Skeletal muscle satellite cell (primary cell): ENCODE measurements around the gene UBQLN4.

ENCODE experiments used
- H3K27me3 ChIP-seq: 2 replicates; pipeline ENCODE4 v1.7.0; 2013; ENCODE audit warnings: low read length; ENCODE audit not compliant: control insufficient read depth, insufficient read depth
- H3K36me3 ChIP-seq: 2 replicates; pipeline ENCODE4 v1.7.0; 2013; ENCODE audit warnings: mild to moderate bottlenecking, control low read depth, low read length; ENCODE audit not compliant: insufficient read depth
- H3K4me1 ChIP-seq: 2 replicates; pipeline ENCODE4 v1.7.0; 2013; ENCODE audit warnings: low read length; ENCODE audit not compliant: control insufficient read depth, insufficient read depth
- H3K4me2 ChIP-seq: 2 replicates; pipeline ENCODE4 v1.7.0; 2013; ENCODE audit warnings: mild to moderate bottlenecking, low read length
- H3K4me3 ChIP-seq: 2 replicates; pipeline ENCODE4 v1.7.0; 2013; ENCODE audit warnings: low read length
- H3K9ac ChIP-seq: 2 replicates; pipeline ENCODE4 v1.7.0; 2013; ENCODE audit warnings: mild to moderate bottlenecking, low read depth, low read length, moderate library complexity
- H3K9me3 ChIP-seq: replicated peaks from 2 replicates; pipeline ENCODE4 v1.7.0; 2013; ENCODE audit warnings: mild to moderate bottlenecking, control low read depth, low read length

The UBQLN4 gene

DNA sequence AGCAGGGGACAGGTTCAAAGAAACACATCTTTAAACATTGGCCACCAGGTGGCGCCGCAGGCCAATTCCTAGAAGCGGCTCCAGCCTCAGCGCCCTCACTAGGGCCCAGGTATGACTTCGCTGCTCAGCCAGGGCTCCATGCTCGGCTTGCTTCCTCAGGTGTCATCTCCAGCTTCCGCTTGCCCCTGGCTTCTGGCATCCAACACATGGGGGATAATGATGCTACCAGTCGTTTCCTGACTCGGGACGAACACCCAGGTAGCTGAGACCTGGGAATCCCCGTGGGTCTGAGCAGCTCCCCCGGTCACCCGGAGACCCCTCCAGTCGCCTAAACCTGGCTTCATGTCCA lies 37.2 kb upstream of the UBQLN4 start:
- H3K27me3 ChIP-seq = no peaks in the 10 kb centered on the region
- H3K9ac ChIP-seq = no peak overlapping the region
- no peak overlapping the region for H3K4me3 ChIP-seq
- H3K4me1 ChIP-seq = no peaks in the 10 kb centered on the region
- H3K9me3 ChIP-seq = no peaks in the 10 kb centered on the region
- no peak overlapping the region for H3K4me2 ChIP-seq
- H3K36me3 ChIP-seq = no peaks in the 10 kb centered on the region

DNA sequence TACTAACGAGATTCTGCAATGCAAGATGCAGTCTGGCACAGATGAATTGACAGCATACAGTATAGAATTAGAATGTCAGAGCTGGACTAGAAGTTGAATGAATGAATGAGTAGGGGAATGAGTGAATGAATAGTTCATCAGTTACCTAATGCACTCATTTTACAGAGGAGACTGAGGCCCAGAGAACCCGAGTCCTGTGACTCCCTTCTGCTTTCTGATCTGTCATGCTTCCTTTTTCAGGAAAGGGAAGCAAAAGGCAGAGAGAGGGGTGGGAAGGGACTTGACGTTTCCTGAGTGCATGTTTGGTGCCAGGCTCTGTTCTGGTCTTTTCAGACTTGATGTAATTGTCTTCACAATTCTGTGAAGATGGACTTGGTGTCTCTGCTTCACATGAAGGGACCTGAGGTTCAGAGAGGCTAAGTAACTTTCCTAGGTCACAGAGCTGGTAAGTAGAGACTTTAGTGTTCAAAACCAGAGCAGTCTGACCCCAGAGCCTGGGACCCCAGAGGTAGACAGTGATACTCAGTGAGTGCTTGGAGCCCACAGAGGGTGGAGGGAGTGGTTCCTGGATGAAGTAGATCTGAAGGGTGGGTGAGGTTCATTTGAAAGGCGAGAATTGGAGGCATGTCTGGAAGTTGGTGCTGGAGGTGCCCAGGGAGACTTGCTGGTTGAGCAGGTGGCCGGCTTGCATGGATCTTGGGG lies 36.7 kb upstream of the UBQLN4 start:
- Histone ChIP-seq H3K9me3 (no peaks in the 10 kb centered on the region), H3K27me3 (no peaks in the 10 kb centered on the region), H3K4me1 (no peaks in the 10 kb centered on the region), H3K4me2 (no peak overlapping the region), H3K4me3 (no peak overlapping the region), H3K9ac (no peak overlapping the region), H3K36me3 (no peaks in the 10 kb centered on the region)

DNA sequence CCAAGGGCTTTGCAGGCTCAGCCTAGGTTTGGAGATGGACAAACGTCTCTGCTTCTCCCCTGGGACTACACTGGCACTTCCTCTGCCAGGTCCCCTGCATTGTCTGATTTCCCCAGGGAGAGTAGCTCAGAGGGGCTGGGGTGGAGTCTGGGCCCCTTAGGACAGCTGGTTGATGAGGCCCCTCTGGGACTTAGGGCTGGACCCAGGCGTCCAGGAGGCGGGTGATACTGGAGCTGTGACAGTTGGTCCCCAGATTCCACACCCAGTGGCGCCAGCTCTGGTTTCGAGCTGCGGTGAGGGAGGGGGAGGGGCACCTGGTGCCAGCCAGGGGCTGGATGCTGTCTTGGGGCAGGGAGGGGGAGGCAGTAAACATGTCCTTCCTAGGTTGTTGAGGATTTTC lies 36.1 kb upstream of the UBQLN4 start:
- no peaks in the 10 kb centered on the region for H3K9me3 ChIP-seq
- no peak overlapping the region for H3K4me3 ChIP-seq
- H3K9ac ChIP-seq = no peak overlapping the region
- H3K4me1 ChIP-seq = no peaks in the 10 kb centered on the region
- no peaks in the 10 kb centered on the region for H3K36me3 ChIP-seq
- H3K27me3 ChIP-seq = no peaks in the 10 kb centered on the region
- H3K4me2 ChIP-seq = no peak overlapping the region

DNA sequence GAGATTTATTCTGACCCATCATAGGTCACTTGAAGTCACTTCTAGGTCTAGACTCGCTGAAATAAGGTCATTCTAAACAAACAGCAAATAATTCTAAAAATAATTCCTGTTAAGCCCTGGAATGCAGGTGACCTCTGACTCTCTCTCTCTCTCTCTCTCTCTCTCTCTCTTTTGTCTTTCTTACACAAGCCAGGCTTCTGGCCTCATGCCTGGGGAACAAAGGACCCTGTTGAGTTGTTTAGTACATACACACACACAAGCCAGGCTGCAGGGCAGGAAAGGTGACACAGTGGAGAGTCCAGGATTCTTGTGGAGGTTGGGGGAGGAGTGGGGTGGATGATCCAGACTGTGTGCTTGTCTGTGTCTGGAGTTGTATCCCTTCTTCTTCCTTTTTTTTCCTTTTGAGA lies 32.7 kb upstream of the UBQLN4 start:
- peaks cover 6% of the 10 kb centered on the region for H3K4me1 ChIP-seq

DNA sequence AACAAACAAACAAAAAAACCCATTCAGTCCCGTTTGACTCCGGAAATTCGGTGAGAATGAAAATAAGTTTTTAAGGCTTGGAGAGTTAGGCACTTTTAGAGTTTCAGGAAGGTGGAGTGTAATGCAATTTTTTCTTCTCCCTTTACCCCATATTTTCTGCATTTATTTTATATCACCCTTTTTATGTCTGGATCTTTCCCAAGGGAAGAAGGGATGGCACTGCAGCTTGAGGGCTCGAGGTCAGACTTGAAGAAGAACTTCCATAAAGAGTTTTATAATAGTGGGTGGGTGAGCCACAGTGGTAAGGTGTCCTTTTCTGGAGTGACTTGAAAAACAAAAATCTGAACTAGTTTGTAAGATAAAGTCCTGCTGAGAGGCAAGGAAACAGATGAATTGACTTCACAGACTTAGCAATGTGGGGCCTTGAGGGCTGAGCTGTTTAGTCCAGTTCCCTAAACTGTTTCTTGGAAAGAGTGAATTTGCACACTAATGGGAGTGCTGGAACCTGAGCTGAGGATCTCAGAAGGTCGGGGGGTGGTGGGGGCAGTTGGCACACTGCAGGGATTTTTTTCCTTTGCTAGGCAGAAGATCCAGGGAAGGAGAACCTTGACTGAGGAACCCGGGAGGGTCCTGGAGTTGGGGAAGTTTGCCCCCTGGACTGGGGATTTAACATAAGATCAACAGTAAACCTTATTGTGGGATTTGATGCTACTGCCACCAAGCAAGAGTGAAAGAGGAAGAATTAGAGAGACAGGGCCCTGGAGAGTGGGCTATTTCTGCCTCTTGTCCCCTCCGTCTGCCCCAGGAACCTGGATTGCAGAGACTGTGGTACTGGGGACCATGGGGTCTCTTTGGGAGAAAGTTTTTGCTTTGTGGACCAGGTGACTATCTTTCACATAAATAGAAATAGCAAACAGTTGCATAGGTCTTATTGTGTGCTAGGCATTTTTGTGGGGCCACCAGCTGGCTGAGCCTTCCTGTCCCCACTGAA lies 30.5 kb upstream of the UBQLN4 start:
- H3K9ac ChIP-seq = no peak overlapping the region
- peaks cover 15% of the 10 kb centered on the region for H3K4me1 ChIP-seq
- H3K4me3 ChIP-seq = no peak overlapping the region
- no peaks in the 10 kb centered on the region for H3K9me3 ChIP-seq
- no peak overlapping the region for H3K4me2 ChIP-seq
- no peaks in the 10 kb centered on the region for H3K36me3 ChIP-seq
- H3K27me3 ChIP-seq = no peaks in the 10 kb centered on the region

More for the DNA sequence above, 32.7 kb upstream of the UBQLN4 start:
- H3K9me3 ChIP-seq = no peaks in the 10 kb centered on the region
- H3K4me2 ChIP-seq = no peak overlapping the region
- no peaks in the 10 kb centered on the region for H3K27me3 ChIP-seq
- H3K4me3 ChIP-seq = no peak overlapping the region
- H3K36me3 ChIP-seq = no peaks in the 10 kb centered on the region
- no peak overlapping the region for H3K9ac ChIP-seq

DNA sequence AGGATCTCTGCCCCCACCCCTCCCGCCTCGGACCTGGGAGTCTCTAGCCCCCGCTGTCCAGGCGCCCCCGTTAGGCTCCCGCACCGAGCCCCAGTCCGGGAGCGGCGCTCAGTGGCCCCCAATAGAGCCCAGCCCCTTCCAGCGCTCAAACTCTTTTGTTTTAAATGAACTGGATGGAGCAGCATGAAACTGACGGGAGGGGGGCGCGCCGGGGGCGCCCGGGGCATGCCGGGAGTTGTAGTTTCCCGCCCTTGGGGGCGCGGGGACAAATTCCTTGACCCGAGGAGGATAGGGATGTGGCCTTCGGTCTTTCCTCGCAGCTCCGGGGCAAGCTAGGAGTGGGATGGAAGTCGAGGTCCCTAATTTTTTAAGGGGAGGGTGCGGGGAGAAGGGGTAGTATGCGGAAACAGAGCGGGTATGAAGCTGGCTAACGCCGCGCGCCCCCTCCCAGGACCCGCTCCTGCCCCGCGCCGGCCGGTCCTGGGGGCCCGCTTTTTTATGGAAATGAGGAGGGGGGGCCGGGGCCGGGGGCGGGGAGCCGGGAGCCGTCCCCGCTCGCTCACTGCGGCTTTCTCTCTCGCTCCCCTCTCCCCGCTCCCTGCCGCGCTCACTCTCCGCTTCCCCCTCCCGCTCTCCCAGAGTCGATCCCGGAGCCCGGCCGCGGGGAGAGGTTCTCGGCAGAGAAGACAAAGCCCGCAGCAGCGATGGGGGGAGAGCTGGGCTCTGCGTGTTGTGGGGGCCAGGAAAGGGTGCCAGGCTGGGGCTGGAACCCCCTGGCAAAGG lies 28.9 kb upstream of the UBQLN4 start, which contains the start of gene MEX3A:
Gene MEX3A, minus strand, starts transcription at position 157 of the 783 bp plus-strand sequence. CDS start 467 bp downstream, outside the sequence.
- Histone ChIP-seq H3K27me3 (no peaks in the 10 kb centered on the region), H3K9me3 (no peaks in the 10 kb centered on the region), H3K4me3 (peak within 1 kb of the TSS; percentile 86), H3K4me1 (peaks cover 15% of the 10 kb centered on the region), H3K4me2 (peak within 1 kb of the TSS; percentile 99), H3K9ac (peak within 1 kb of the TSS; percentile 72), H3K36me3 (no peaks in the 10 kb centered on the region)

DNA sequence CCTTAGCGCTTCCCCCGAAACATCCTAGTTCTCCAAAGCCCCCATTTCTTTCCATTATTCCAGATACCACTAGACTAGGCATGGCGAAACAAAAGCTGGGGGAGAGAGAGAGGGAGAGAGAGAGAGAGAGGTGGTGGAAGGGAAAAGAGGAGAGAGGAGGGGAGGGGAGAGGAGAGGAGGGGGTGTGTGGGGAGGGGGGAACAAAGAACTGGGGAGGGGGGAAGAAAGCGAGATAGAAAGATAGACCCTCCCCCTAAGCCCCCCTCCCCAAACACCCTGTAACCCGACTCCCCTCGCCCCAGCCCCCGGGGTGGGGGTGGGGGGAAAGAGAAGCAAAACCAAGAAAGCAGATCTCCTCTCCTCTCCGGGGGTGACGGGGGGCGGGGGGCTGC lies 28.3 kb upstream of the UBQLN4 start:
- H3K36me3 ChIP-seq = peaks cover 5% of the 10 kb centered on the region
- H3K4me1 ChIP-seq = peaks cover 15% of the 10 kb centered on the region
- peak overlapping the region; percentile 99 for H3K4me2 ChIP-seq
- H3K4me3 ChIP-seq = peak overlapping the region; percentile 86
- no peaks in the 10 kb centered on the region for H3K27me3 ChIP-seq
- H3K9ac ChIP-seq = peak overlapping the region; percentile 72
- no peaks in the 10 kb centered on the region for H3K9me3 ChIP-seq

DNA sequence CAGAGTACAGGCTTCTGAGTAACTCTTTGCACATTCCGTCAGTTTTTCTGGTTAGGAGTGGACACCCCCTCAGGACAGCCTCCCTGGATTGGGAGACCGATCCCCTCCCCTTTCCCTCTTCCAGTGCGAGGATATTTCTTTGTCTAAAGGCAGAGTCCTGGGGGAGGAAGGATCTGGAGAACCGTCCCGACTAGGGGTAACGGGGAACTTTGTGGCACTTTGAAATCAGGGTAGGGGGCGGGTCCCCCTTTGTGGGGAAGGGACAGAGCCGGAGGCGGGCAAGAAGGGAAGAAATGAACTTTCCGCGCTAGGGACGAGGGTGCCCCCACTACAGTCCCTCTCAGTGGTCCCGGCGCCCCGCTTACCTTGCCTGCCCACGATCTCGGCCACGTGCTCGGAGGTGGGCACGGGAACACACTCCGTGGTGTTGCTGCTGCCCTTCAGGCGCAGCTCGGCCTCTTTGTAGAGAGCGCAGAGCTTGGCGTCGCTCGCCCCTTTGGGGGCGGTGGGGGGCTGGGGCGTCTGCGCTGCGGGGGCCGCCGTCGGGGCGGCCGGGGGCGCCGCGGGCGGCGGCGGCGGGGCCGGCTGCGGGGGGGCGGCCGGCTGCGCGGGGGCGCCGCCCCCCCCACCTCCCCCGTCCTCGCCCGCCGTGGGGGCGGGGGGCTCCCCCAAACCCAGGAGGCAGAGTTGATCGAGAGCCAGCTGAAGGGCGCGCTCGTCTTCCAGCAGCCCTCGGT lies 27.8 kb upstream of the UBQLN4 start:
- H3K27me3 ChIP-seq = no peaks in the 10 kb centered on the region
- peak overlapping the region; percentile 99 for H3K4me2 ChIP-seq
- H3K9ac ChIP-seq = peak overlapping the region; percentile 72
- H3K36me3 ChIP-seq = peaks cover 9% of the 10 kb centered on the region
- peak overlapping the region; percentile 86 for H3K4me3 ChIP-seq
- no peaks in the 10 kb centered on the region for H3K9me3 ChIP-seq
- peaks cover 15% of the 10 kb centered on the region for H3K4me1 ChIP-seq

DNA sequence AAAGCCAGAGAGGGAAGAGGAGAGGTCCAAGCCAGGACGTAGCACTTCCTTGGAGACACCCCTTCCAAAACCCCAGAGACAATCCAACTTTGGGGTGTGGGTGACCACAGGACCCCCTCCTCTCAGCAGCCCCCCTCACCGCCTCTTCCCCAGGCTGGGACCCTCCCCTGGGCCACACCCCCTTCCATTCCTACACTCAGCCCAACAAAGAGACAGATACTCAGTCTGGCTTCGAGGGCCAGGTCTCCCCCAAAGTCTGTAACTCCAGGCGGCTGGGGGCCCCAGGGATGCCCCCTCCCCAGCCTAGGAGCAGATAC lies 27.2 kb upstream of the UBQLN4 start:
- Histone ChIP-seq H3K4me1 (peaks cover 15% of the 10 kb centered on the region), H3K4me3 (peak overlapping the region; percentile 86), H3K36me3 (peaks cover 11% of the 10 kb centered on the region), H3K9me3 (no peaks in the 10 kb centered on the region), H3K27me3 (no peaks in the 10 kb centered on the region), H3K9ac (peak overlapping the region; percentile 72), H3K4me2 (peak overlapping the region; percentile 99)

DNA sequence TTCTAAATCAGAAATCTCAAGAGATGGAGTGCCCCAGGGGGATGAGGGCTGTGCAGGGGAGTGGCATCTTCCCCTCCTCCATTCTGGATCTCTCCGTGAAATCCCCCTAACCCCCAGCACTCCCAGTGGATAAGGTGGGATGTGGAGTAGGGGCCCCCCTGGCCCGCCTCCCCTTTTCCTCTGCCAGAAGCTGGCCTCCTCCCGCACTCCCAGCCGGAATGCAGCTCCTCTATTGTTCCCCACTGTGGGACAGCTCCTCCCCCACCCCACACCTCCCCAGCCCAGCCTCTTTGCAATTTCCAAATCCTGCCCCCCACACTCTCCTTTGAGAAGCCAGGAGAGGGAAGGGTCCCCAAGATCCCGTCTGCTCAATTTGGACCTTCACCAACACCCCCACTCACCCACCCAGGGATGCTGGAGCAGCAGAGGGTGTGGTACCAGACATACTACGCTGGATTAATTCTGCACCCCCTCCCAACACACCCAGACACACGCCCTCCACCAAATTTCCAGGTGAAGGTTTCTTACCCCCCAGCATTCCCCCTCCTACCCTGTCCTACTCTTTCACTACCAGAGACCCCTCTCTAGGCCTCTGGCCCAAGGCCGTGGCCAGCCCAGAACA lies 26.8 kb upstream of the UBQLN4 start:
- Histone ChIP-seq H3K4me3 (peak overlapping the region; percentile 86), H3K4me1 (peaks cover 15% of the 10 kb centered on the region), H3K9ac (peak overlapping the region; percentile 72)

More for the DNA sequence above, 26.8 kb upstream of the UBQLN4 start:
- peaks cover 11% of the 10 kb centered on the region for H3K36me3 ChIP-seq
- no peaks in the 10 kb centered on the region for H3K27me3 ChIP-seq
- no peaks in the 10 kb centered on the region for H3K9me3 ChIP-seq
- H3K4me2 ChIP-seq = peak overlapping the region; percentile 99
